ENCODE data around the gene RNF187.

RNF187 gene

DNA sequence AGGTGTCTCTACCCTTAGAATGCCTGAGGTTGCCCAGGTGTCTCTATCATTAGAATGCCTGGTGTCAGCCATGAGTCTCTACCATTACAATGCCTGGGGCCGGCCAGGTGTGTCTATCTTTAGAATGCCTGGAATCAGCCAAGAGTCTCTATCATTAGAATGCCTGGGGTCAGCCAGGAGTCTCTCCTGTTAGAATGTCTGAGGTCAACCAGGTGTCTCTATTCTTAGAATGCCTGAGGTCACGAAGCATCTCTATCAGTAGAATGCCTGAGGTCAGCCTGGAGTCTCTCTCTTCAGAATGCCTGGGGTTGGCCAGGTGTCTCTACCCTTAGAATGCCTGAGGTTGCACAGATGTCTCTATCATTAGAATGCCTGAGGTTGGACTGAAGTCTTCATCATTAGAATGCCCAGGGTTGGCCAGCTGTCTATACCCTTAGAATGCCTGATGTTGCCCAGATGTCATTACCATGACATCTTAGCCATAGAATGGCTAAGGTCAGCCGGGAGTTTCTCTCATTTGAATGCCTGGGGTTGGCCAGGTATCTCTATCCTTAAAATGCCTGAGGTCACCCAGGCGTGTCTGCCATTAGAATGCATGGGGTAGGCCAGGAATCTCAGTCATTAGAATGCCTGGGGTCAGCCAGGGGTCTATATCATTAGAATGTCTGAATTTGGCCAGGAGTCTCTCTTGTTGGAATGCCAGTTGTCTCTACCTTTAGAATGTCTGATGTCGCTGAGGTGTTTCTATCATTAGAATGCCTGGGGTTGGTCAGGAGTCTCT, 44.0 kb downstream of the RNF187 start:
- Histone ChIP-seq H3K4me2 (ENCODE audit: insufficient read depth, low read length) (no peak overlapping the region), H3K9ac (ENCODE audit: low read depth, low read length) (no peak overlapping the region), H3K27ac (ENCODE audit: low read length) (no peak overlapping the region), H3K27me3 (ENCODE audit: insufficient read depth, low read length, poor library complexity) (no peaks in the 10 kb centered on the region), H2AFZ (ENCODE audit: low read depth, low read length) (no peak overlapping the region), H3K9me3 (ENCODE audit: insufficient read depth, low read length, severe bottlenecking) (no peaks in the 10 kb centered on the region), H3K4me1 (ENCODE audit: insufficient read depth, low read length) (no peaks in the 10 kb centered on the region), H3K36me3 (ENCODE audit: insufficient read depth, low read length) (no peaks in the 10 kb centered on the region), H3K4me3 (ENCODE audit: low read depth in 1 of 2, low read length in 2 of 2) (no peak overlapping the region), H3K79me2 (ENCODE audit: insufficient read depth, low read length) (no peaks in the 10 kb centered on the region), H4K20me1 (ENCODE audit: insufficient read depth, low read length) (no peaks in the 10 kb centered on the region)
- TF ChIP-seq EZH2 (IDR thresholded peaks at IDR 0.05; ENCODE audit: borderline replicate concordance, low read depth, low read length, severe bottlenecking) = no peak
- no peak for DNase-seq
- no peak for ATAC-seq (ENCODE audit: insufficient read depth, low read depth)

GRCh38 chr1:228538831-228539230, 51.6 kb downstream of the RNF187 start:
- no peak overlapping the region for H3K27ac ChIP-seq (ENCODE audit: low read length)
- no peaks in the 10 kb centered on the region for H4K20me1 ChIP-seq (ENCODE audit: insufficient read depth, low read length)
- no peaks in the 10 kb centered on the region for H3K4me1 ChIP-seq (ENCODE audit: insufficient read depth, low read length)
- H3K36me3 ChIP-seq (ENCODE audit: insufficient read depth, low read length) = no peaks in the 10 kb centered on the region
- peaks cover 4% of the 10 kb centered on the region for H3K9me3 ChIP-seq (ENCODE audit: insufficient read depth, low read length, severe bottlenecking)
- H3K27me3 ChIP-seq (ENCODE audit: insufficient read depth, low read length, poor library complexity) = no peaks in the 10 kb centered on the region
- H3K4me2 ChIP-seq (ENCODE audit: insufficient read depth, low read length) = no peak overlapping the region
- no peak overlapping the region for H2AFZ ChIP-seq (ENCODE audit: low read depth, low read length)
- no peak overlapping the region for H3K9ac ChIP-seq (ENCODE audit: low read depth, low read length)
- ATAC-seq (ENCODE audit: insufficient read depth, low read depth) (no peak), DNase-seq (no peak)
- no peaks in the 10 kb centered on the region for H3K79me2 ChIP-seq (ENCODE audit: insufficient read depth, low read length)
- no peak overlapping the region for H3K4me3 ChIP-seq (ENCODE audit: low read depth in 1 of 2, low read length in 2 of 2)
- TF ChIP-seq CTCF (IDR thresholded peaks at IDR 0.05; ENCODE audit: borderline replicate concordance, extremely low read depth, low read length, poor library complexity, severe bottlenecking) (no peak), EZH2 (IDR thresholded peaks at IDR 0.05; ENCODE audit: borderline replicate concordance, low read depth, low read length, severe bottlenecking) (no peak)

DNA sequence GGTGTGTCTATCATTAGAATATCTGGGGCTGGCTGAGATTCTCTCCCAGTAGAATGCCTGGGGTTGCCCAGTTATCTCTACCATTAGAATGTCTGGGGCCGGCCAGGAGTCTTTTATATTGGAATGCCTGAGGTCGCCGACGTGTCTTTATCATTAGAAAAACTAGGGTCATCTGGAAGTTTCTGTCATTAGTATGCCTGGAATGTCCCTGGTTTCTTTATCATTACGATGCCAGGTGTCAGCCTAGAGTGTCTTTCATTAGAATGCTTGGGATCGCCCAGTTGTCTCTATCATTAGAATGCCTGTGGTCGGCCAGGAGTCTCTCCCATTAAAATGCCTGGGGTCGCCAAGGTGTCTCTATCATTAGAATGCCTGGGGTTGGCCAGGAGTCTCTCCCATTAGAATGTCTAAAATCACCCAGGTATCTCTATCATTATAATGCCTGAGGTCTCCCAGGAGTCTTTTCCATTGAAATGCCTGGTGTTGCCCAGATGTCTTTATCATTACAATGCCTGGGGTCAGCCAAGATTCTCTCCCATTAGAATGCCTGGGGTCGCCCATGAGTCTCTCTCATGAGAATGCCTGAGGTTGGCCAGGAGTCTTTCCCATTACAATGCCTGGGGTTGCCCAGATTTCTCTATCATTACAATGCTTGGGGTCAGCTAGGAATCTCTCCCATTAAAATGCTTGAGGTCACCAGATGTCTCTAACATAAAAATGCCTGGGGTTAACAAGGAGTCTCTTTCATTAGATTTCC, 53.2 kb downstream of the RNF187 start:
- Histone ChIP-seq H3K4me2 (ENCODE audit: insufficient read depth, low read length) (no peak overlapping the region), H3K36me3 (ENCODE audit: insufficient read depth, low read length) (no peaks in the 10 kb centered on the region), H2AFZ (ENCODE audit: low read depth, low read length) (no peak overlapping the region), H3K27ac (ENCODE audit: low read length) (no peak overlapping the region), H3K4me1 (ENCODE audit: insufficient read depth, low read length) (no peaks in the 10 kb centered on the region), H3K4me3 (ENCODE audit: low read depth in 1 of 2, low read length in 2 of 2) (no peak overlapping the region), H4K20me1 (ENCODE audit: insufficient read depth, low read length) (no peaks in the 10 kb centered on the region), H3K9ac (ENCODE audit: low read depth, low read length) (no peak overlapping the region), H3K27me3 (ENCODE audit: insufficient read depth, low read length, poor library complexity) (no peaks in the 10 kb centered on the region), H3K79me2 (ENCODE audit: insufficient read depth, low read length) (no peaks in the 10 kb centered on the region), H3K9me3 (ENCODE audit: insufficient read depth, low read length, severe bottlenecking) (peaks cover 4% of the 10 kb centered on the region)
- no peak for ATAC-seq (ENCODE audit: insufficient read depth, low read depth)
- TF ChIP-seq CTCF (IDR thresholded peaks at IDR 0.05; ENCODE audit: borderline replicate concordance, extremely low read depth, low read length, poor library complexity, severe bottlenecking) (no peak), EZH2 (IDR thresholded peaks at IDR 0.05; ENCODE audit: borderline replicate concordance, low read depth, low read length, severe bottlenecking) (no peak)
- no peak for DNase-seq

DNA sequence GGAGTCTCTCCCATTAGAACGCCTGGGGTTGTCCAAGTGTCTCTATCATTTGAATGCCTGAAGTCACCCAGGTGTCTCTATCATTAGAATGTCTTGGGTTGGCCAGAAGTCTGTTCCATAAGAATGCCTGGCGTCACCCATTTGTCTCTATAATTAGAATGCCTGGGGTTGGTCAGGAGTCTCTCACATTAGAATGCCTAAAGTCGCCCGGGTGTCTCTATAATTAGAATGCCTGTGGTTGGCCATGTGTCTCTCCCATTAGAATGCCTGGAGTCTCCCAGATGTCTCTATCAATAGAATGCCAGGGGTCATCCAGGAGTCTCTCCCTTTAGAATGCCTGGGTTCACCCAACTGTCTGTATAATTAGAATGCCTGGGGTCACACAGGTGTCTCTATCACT, 54.5 kb downstream of the RNF187 start:
- no peak overlapping the region for H2AFZ ChIP-seq (ENCODE audit: low read depth, low read length)
- no peaks in the 10 kb centered on the region for H3K79me2 ChIP-seq (ENCODE audit: insufficient read depth, low read length)
- no peaks in the 10 kb centered on the region for H3K27me3 ChIP-seq (ENCODE audit: insufficient read depth, low read length, poor library complexity)
- peaks cover 4% of the 10 kb centered on the region for H3K9me3 ChIP-seq (ENCODE audit: insufficient read depth, low read length, severe bottlenecking)
- H4K20me1 ChIP-seq (ENCODE audit: insufficient read depth, low read length) = no peaks in the 10 kb centered on the region
- H3K4me2 ChIP-seq (ENCODE audit: insufficient read depth, low read length) = no peak overlapping the region
- H3K4me3 ChIP-seq (ENCODE audit: low read depth in 1 of 2, low read length in 2 of 2) = no peak overlapping the region
- DNase-seq (no peak), ATAC-seq (ENCODE audit: insufficient read depth, low read depth) (no peak)
- H3K4me1 ChIP-seq (ENCODE audit: insufficient read depth, low read length) = no peaks in the 10 kb centered on the region
- TF ChIP-seq CTCF (IDR thresholded peaks at IDR 0.05; ENCODE audit: borderline replicate concordance, extremely low read depth, low read length, poor library complexity, severe bottlenecking) = no peak
- TF ChIP-seq EZH2 (IDR thresholded peaks at IDR 0.05; ENCODE audit: borderline replicate concordance, low read depth, low read length, severe bottlenecking) = no peak
- H3K36me3 ChIP-seq (ENCODE audit: insufficient read depth, low read length) = no peaks in the 10 kb centered on the region
- H3K27ac ChIP-seq (ENCODE audit: low read length) = no peak overlapping the region
- no peak overlapping the region for H3K9ac ChIP-seq (ENCODE audit: low read depth, low read length)

Data from DND-41 (cell line).